K562 (cell line): ENCODE results near the gene TMC8. TPM values are rescaled to one million over a fixed set of nuclear protein-coding genes. Genes with fewer than 3 reads are reported as not detected.

ENCODE experiments used
- BRD9 ChIP-seq: fragments of 450-650 bp; IDR thresholded peaks from 2 replicates; pipeline ENCODE4 v1.6.1; 2018; ENCODE audit warnings: low read depth; ENCODE audit not compliant: partially characterized antibody
- MTF1 ChIP-seq: fragments of 250-450 bp; sonication (Bioruptor Pico); IDR thresholded peaks from 2 replicates; pipeline ENCODE4 v1.9.0; 2021; ENCODE audit warnings: moderate library complexity, mild to moderate bottlenecking, inconsistent platforms, borderline replicate concordance
- RBM25 ChIP-seq: fragments of 200-400 bp; formaldehyde crosslinking; IDR thresholded peaks from 2 replicates; pipeline ENCODE4 v1.6.1; 2018; ENCODE audit warnings: low read length, low read depth, moderate library complexity; ENCODE audit not compliant: severe bottlenecking
- polyA plus RNA-seq, 8 experiments: library from polyadenylated mRNA; depleted of rRNA in 4 of 8; stranded (reverse) in 5 of 8; unstranded in 3 of 8; fragments of >200 nt; fragmentation: Nextera tagmentation in 2 of 8; fragmentation: Illumina TruSeq in 1 of 8; extraction: Ambion mirVana in 2 of 8; extraction: Trizol in 1 of 8; gene quantifications; 2 replicates each; pipeline versions ENCODE4 v1.2.1 to v1.2.3, GENCODE V29; 2011 to 2014; ENCODE audit warnings: inconsistent platforms in 1 of 8, missing spikeins in 1 of 8
- total RNA-seq, 7 experiments: library from RNA; depleted of rRNA in 6 of 7; stranded (reverse); fragments of >200 nt in 6 of 7; fragmentation: Illumina TruSeq in 2 of 7; extraction: Trizol in 2 of 7; gene quantifications; 2 replicates each; pipeline versions ENCODE4 v1.2.1 to v1.2.3, GENCODE V29; 2011 to 2021; ENCODE audit warnings: low replicate concordance in 1 of 7
- TF ChIP-seq, protein P1 (sequence below), 2 experiments: fragments of 450-650 bp; formaldehyde crosslinking in 1 of 2; IDR thresholded peaks; 2 replicates each; pipeline versions ENCODE4 v1.4.0 to v1.6.1; 2014 to 2020; ENCODE audit warnings: mild to moderate bottlenecking in 2 of 2, borderline replicate concordance in 1 of 2, low read depth in 1 of 2
- TF ChIP-seq, protein P2 (sequence below): fragments of 250-450 bp; sonication (Bioruptor Pico); IDR thresholded peaks from 2 replicates; pipeline ENCODE4 v1.8.0; 2021; ENCODE audit warnings: borderline replicate concordance, mild to moderate bottlenecking, moderate library complexity; ENCODE audit not compliant: poor library complexity, severe bottlenecking
- TF ChIP-seq, protein P3 (sequence below): fragments of 450-650 bp; IDR thresholded peaks from 2 replicates; pipeline ENCODE4 v1.6.1; 2017; ENCODE audit warnings: antibody characterized with exemption, mild to moderate bottlenecking
- TF ChIP-seq, protein P4 (sequence below): sonication (generic); formaldehyde crosslinking; IDR thresholded peaks from 2 replicates; pipeline ENCODE4 v1.4.0; 2020; ENCODE audit warnings: mild to moderate bottlenecking, missing genetic modification reagents
- TF ChIP-seq, protein P5 (sequence below): fragments of 250-450 bp; sonication (Bioruptor Pico); IDR thresholded peaks from 2 replicates; pipeline ENCODE4 v1.5.0; 2021

Gene TMC8
- total and polyA plus RNA-seq, 9 of the 15 experiments (the other 6 are each of a cell fraction or from before 2014, with no cell fraction given) = 0.13 to 10.9 (median 2.8) TPM

DNA sequence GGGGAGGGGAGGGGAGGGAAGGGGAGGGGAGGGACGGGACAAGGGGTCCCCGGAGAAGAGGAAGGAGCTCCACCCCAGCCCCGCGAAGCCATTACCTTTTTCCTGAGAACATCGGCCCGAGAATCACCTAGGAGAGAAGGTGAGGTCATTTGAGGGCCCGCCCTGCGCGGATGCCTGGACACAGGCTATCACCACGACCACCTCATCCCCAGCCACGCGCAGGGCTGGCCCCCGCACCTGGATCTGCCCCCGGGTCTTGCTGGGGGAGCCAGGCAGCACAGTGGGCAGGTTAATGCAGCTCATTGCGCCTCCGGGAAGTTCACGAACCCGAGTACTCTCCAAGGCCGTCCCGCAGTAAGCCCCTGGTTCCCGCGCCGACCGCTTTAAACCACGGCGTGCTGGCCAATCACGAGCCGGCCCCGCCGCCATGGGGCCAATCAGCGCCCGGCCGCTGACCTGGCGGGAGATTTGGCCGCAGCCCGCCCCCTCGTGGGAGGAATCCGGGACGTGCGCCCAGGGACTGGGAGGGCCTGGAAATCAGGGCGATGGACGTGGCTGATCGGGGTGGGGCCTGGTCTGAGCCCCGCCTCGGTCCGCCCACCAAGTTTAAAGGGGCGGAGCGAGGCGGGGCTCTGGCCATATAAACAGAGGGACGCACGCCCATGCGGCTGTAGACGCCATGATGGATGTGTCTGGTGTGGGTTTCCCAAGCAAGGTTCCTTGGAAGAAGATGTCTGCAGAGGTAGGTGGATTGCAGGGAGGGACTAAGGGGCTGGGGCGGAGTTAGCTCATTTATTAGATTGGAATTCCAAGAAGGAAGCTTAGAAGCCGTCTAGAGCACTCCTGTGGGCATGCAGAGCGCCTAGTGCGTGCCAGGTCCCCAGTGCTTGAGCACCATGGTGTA lies 56.4 kb downstream of the TMC8 start, which contains the start of the genes AFMID and TK1 (continued):
- TF ChIP-seq MTF1 (CRISPR knock-in tag) (no peak), RBM25 (peak; percentile 99), BRD9 (peak; percentile 23)
- TF ChIP-seq, protein P1, sequence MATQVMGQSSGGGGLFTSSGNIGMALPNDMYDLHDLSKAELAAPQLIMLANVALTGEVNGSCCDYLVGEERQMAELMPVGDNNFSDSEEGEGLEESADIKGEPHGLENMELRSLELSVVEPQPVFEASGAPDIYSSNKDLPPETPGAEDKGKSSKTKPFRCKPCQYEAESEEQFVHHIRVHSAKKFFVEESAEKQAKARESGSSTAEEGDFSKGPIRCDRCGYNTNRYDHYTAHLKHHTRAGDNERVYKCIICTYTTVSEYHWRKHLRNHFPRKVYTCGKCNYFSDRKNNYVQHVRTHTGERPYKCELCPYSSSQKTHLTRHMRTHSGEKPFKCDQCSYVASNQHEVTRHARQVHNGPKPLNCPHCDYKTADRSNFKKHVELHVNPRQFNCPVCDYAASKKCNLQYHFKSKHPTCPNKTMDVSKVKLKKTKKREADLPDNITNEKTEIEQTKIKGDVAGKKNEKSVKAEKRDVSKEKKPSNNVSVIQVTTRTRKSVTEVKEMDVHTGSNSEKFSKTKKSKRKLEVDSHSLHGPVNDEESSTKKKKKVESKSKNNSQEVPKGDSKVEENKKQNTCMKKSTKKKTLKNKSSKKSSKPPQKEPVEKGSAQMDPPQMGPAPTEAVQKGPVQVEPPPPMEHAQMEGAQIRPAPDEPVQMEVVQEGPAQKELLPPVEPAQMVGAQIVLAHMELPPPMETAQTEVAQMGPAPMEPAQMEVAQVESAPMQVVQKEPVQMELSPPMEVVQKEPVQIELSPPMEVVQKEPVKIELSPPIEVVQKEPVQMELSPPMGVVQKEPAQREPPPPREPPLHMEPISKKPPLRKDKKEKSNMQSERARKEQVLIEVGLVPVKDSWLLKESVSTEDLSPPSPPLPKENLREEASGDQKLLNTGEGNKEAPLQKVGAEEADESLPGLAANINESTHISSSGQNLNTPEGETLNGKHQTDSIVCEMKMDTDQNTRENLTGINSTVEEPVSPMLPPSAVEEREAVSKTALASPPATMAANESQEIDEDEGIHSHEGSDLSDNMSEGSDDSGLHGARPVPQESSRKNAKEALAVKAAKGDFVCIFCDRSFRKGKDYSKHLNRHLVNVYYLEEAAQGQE (IDR thresholded peaks at IDR 0.05; ENCODE audit: borderline replicate concordance) = no peak
- TF ChIP-seq, protein P1 (CRISPR knock-in tag; IDR thresholded peaks at IDR 0.05; ENCODE audit: low read depth) = peak; percentile 55; the same call in 1 of the 2 replicates
- TF ChIP-seq, protein P2, sequence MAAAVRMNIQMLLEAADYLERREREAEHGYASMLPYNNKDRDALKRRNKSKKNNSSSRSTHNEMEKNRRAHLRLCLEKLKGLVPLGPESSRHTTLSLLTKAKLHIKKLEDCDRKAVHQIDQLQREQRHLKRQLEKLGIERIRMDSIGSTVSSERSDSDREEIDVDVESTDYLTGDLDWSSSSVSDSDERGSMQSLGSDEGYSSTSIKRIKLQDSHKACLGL (CRISPR knock-in tag) = peak; percentile 44
- TF ChIP-seq, protein P3, sequence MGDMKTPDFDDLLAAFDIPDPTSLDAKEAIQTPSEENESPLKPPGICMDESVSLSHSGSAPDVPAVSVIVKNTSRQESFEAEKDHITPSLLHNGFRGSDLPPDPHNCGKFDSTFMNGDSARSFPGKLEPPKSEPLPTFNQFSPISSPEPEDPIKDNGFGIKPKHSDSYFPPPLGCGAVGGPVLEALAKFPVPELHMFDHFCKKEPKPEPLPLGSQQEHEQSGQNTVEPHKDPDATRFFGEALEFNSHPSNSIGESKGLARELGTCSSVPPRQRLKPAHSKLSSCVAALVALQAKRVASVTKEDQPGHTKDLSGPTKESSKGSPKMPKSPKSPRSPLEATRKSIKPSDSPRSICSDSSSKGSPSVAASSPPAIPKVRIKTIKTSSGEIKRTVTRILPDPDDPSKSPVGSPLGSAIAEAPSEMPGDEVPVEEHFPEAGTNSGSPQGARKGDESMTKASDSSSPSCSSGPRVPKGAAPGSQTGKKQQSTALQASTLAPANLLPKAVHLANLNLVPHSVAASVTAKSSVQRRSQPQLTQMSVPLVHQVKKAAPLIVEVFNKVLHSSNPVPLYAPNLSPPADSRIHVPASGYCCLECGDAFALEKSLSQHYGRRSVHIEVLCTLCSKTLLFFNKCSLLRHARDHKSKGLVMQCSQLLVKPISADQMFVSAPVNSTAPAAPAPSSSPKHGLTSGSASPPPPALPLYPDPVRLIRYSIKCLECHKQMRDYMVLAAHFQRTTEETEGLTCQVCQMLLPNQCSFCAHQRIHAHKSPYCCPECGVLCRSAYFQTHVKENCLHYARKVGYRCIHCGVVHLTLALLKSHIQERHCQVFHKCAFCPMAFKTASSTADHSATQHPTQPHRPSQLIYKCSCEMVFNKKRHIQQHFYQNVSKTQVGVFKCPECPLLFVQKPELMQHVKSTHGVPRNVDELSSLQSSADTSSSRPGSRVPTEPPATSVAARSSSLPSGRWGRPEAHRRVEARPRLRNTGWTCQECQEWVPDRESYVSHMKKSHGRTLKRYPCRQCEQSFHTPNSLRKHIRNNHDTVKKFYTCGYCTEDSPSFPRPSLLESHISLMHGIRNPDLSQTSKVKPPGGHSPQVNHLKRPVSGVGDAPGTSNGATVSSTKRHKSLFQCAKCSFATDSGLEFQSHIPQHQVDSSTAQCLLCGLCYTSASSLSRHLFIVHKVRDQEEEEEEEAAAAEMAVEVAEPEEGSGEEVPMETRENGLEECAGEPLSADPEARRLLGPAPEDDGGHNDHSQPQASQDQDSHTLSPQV = 0 out of 2 replicates have a peak, but pooled peaks have one; percentile 45
- TF ChIP-seq, protein P4, sequence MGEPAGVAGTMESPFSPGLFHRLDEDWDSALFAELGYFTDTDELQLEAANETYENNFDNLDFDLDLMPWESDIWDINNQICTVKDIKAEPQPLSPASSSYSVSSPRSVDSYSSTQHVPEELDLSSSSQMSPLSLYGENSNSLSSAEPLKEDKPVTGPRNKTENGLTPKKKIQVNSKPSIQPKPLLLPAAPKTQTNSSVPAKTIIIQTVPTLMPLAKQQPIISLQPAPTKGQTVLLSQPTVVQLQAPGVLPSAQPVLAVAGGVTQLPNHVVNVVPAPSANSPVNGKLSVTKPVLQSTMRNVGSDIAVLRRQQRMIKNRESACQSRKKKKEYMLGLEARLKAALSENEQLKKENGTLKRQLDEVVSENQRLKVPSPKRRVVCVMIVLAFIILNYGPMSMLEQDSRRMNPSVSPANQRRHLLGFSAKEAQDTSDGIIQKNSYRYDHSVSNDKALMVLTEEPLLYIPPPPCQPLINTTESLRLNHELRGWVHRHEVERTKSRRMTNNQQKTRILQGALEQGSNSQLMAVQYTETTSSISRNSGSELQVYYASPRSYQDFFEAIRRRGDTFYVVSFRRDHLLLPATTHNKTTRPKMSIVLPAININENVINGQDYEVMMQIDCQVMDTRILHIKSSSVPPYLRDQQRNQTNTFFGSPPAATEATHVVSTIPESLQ (CRISPR knock-in tag) = peak; percentile 88
- TF ChIP-seq, protein P5, sequence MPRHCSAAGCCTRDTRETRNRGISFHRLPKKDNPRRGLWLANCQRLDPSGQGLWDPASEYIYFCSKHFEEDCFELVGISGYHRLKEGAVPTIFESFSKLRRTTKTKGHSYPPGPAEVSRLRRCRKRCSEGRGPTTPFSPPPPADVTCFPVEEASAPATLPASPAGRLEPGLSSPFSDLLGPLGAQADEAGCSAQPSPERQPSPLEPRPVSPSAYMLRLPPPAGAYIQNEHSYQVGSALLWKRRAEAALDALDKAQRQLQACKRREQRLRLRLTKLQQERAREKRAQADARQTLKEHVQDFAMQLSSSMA (CRISPR knock-in tag) = peak; percentile 80
